Astrocyte (in vitro differentiated cells and primary cell): ENCODE data around the gene ZNRF1. TPM values are rescaled to one million over a fixed set of nuclear protein-coding genes. Genes with fewer than 3 reads are reported as not detected.

Experiments used
- DNase-seq: peaks from one replicate; pipeline ENCODE4 v3.0.0-alpha.2; 2010; ENCODE audit warnings: low read depth
- FAIRE-seq: peaks from 2 replicates; lab custom pipeline; 2011; peaks lifted over from hg19 to GRCh38; lab: Jason Lieb, UNC
- H2AFZ ChIP-seq: 2 replicates; pipeline ENCODE4 v1.6.0; 2012; ENCODE audit warnings: low read depth, low read length, inconsistent platforms
- H3K27ac ChIP-seq: 2 replicates; pipeline ENCODE4 v1.5.1; 2011; ENCODE audit warnings: low read depth, low read length, inconsistent platforms
- H3K27me3 ChIP-seq: 2 replicates; pipeline ENCODE4 v1.6.0; 2011; ENCODE audit warnings: low read length, inconsistent platforms; ENCODE audit not compliant: insufficient read depth
- H3K36me3 ChIP-seq: 2 replicates; pipeline ENCODE4 v1.5.1; 2011; ENCODE audit warnings: low read length, inconsistent platforms; ENCODE audit not compliant: insufficient read depth
- H3K4me1 ChIP-seq: 2 replicates; pipeline ENCODE4 v1.5.1; 2011; ENCODE audit warnings: low read length, inconsistent platforms; ENCODE audit not compliant: insufficient read depth
- H3K4me2 ChIP-seq: 2 replicates; pipeline ENCODE4 v1.6.0; 2012; ENCODE audit warnings: low read length, inconsistent platforms
- H3K4me3 ChIP-seq: 2 replicates; pipeline ENCODE4 v1.5.1; 2011; ENCODE audit warnings: low read depth, mild to moderate bottlenecking, low read length, inconsistent platforms; ENCODE audit not compliant: insufficient read depth
- H3K79me2 ChIP-seq: 2 replicates; pipeline ENCODE4 v1.6.0; 2012; ENCODE audit warnings: mild to moderate bottlenecking, low read length, inconsistent platforms; ENCODE audit not compliant: insufficient read depth
- H3K9ac ChIP-seq: 2 replicates; pipeline ENCODE4 v1.6.0; 2012; ENCODE audit warnings: mild to moderate bottlenecking, low read length, inconsistent platforms
- H3K9me3 ChIP-seq: 2 replicates; pipeline ENCODE4 v1.5.1; 2012; ENCODE audit warnings: low read depth, mild to moderate bottlenecking, low read length, inconsistent platforms; ENCODE audit not compliant: insufficient read depth
- H4K20me1 ChIP-seq: 2 replicates; pipeline ENCODE4 v1.6.0; 2012; ENCODE audit warnings: low read length, inconsistent platforms; ENCODE audit not compliant: insufficient read depth
- H3K27ac Mint-ChIP-seq: one replicate; pipeline ENCODE4 v1.8.0; 2021; ENCODE audit warnings: mild to moderate bottlenecking, mixed read lengths; ENCODE audit not compliant: unreplicated experiment
- H3K27me3 Mint-ChIP-seq: one replicate; pipeline ENCODE4 v1.8.0; 2021; ENCODE audit warnings: low read depth, mixed read lengths; ENCODE audit not compliant: unreplicated experiment
- H3K36me3 Mint-ChIP-seq: one replicate; pipeline ENCODE4 v1.8.0; 2021; ENCODE audit warnings: low read depth, mixed read lengths; ENCODE audit not compliant: unreplicated experiment
- H3K4me1 Mint-ChIP-seq: one replicate; pipeline ENCODE4 v1.8.0; 2021; ENCODE audit warnings: low read depth, mixed read lengths; ENCODE audit not compliant: unreplicated experiment
- H3K4me3 Mint-ChIP-seq: one replicate; pipeline ENCODE4 v1.8.0; 2021; ENCODE audit warnings: mild to moderate bottlenecking, moderate library complexity, mixed read lengths; ENCODE audit not compliant: unreplicated experiment
- H3K9me3 Mint-ChIP-seq: one replicate; pipeline ENCODE4 v1.8.0; 2021; ENCODE audit warnings: mild to moderate bottlenecking, mixed read lengths; ENCODE audit not compliant: unreplicated experiment
- CTCF ChIP-seq: IDR thresholded peaks from 2 replicates; pipeline ENCODE4 v1.5.1; 2011; ENCODE audit warnings: low read depth, mild to moderate bottlenecking, inconsistent platforms, low read length, moderate library complexity; ENCODE audit not compliant: insufficient read depth
- EZH2 ChIP-seq: IDR thresholded peaks from 2 replicates; pipeline ENCODE4 v1.6.1; 2012; ENCODE audit warnings: mild to moderate bottlenecking, low read length, inconsistent platforms; ENCODE audit not compliant: insufficient read depth
- total RNA-seq: library from RNA; stranded (reverse); gene quantifications from 2 replicates; pipeline ENCODE4 v1.2.1, GENCODE V29; 2021

ZNRF1 gene
- total RNA-seq, 1 donor from 2014 or later, result 21.9 TPM

- Histone ChIP-seq H3K79me2 (peaks cover 33% of the 10 kb centered on the region), H3K27me3 (no peaks in the 10 kb centered on the region), H2AFZ (no peak overlapping the region), H3K9me3 (peaks cover 5% of the 10 kb centered on the region), H4K20me1 (peaks cover 14% of the 10 kb centered on the region), H3K27ac (no peak overlapping the region), H3K4me2 (no peak overlapping the region), H3K4me3 (no peak overlapping the region), H3K36me3 (peaks cover 4% of the 10 kb centered on the region), H3K4me1 (no peaks in the 10 kb centered on the region), H3K9ac (no peak overlapping the region)
- Mint-ChIP-seq H3K4me1 (no peaks in the 10 kb centered on the region), H3K27ac (no peak overlapping the region), H3K36me3 (peaks cover 26% of the 10 kb centered on the region), H3K4me3 (no peak overlapping the region), H3K27me3 (no peaks in the 10 kb centered on the region), H3K9me3 (peaks cover 32% of the 10 kb centered on the region)
- DNase-seq (no peak), FAIRE-seq (no peak)
- TF ChIP-seq CTCF (no peak), EZH2 (no peak)
Observed at GRCh38 chr16:75152635-75153034, 153.8 kb downstream of the ZNRF1 start.

- Histone ChIP-seq H3K79me2 (peaks cover 5% of the 10 kb centered on the region), H2AFZ (no peak overlapping the region), H3K4me1 (no peaks in the 10 kb centered on the region), H3K9me3 (no peaks in the 10 kb centered on the region), H3K4me3 (no peak overlapping the region), H4K20me1 (no peaks in the 10 kb centered on the region), H3K4me2 (no peak overlapping the region), H3K9ac (no peak overlapping the region), H3K36me3 (no peaks in the 10 kb centered on the region), H3K27me3 (no peaks in the 10 kb centered on the region), H3K27ac (no peak overlapping the region)
- Mint-ChIP-seq H3K27me3 (no peaks in the 10 kb centered on the region), H3K9me3 (peaks cover 57% of the 10 kb centered on the region), H3K4me1 (no peaks in the 10 kb centered on the region), H3K36me3 (peaks cover 60% of the 10 kb centered on the region), H3K27ac (no peak overlapping the region), H3K4me3 (no peak overlapping the region)
- no peak for FAIRE-seq
- DNase-seq, result no peak
- no peak for TF ChIP-seq CTCF
- no peak for TF ChIP-seq EZH2
Observed at GRCh38 chr16:75160386-75160785, 161.6 kb downstream of the ZNRF1 start.

Other genes starting within 250 kb of the ZNRF1 start
- gene FA2H, start 224.2 kb upstream of the ZNRF1 start, total RNA-seq, result 0.14 TPM in 1 of 2 replicates, not detected in the other
- 54.7 and 63.8 TPM in 2 replicates for gene WDR59, start 13.9 kb upstream of the ZNRF1 start, total RNA-seq
- gene LDHD, start 117.8 kb downstream of the ZNRF1 start, total RNA-seq, result not detected in 2 replicates
- 8.2 and 9.3 TPM in 2 replicates for gene ZFP1, start 149.5 kb downstream of the ZNRF1 start, total RNA-seq
- gene CTRB2, start 208.1 kb downstream of the ZNRF1 start, total RNA-seq, result 0.43 TPM in 1 of 2 replicates, not detected in the other
- gene CTRB1, start 220.0 kb downstream of the ZNRF1 start, total RNA-seq, result not detected in 2 replicates